NAMALWA (cell line): ENCODE measurements around the gene MAP3K19.

Experiments
- DNase-seq: peaks from one replicate; pipeline ENCODE4 v3.0.0-alpha.2; 2015; ENCODE audit warnings: low spot score

MAP3K19 gene

DNA sequence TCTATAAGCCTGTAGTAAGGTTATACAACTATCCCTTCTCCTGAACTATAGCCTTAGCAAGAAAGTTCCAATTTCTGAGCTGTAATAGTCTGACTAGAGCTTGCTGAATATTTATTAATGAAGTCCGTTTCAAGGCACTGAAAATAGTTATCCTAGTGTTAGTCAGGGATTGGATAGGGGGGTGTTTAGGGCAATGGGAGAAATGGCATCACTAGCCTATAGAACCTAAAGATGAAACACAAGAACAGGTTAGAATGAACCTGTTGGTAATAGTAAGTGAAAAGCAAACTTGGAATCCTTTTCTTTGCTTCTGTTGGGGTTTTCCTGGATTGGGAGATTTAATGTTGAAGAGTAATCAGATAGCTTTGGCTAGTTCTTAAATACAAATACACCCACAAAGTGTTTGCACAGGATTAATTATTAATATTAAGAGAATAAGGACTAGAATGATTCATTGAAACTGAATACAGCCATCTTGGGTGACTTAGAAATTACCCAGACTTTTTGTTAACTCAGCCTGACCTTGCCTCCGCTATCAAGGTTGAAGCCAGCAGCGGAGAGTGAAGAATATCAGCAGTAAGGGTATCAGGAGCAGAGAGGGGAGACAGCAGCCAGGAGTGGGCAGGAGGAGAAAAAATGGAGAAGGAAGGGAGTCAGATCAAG, 114.3 kb downstream of the MAP3K19 start:
- no peak for DNase-seq

DNA sequence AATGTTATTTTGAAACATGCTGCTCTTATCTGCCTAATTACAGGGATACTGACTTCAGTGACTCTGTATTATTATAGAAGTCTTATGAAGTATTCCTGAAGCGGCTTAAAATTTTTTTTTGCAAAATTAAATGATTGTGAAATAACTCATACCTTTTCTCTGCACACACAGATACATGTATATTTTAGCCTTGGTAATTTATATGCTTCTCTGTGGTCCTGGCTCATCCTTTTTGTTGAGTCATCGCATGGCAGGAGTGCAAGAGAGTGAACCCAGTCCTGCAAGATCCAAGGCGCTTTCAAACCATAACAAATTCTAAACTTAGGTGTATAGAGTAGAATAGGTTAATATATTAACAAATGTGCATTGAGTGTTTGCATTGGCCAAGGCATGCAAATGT, 120.1 kb downstream of the MAP3K19 start:
- DNase-seq: no peak

DNA sequence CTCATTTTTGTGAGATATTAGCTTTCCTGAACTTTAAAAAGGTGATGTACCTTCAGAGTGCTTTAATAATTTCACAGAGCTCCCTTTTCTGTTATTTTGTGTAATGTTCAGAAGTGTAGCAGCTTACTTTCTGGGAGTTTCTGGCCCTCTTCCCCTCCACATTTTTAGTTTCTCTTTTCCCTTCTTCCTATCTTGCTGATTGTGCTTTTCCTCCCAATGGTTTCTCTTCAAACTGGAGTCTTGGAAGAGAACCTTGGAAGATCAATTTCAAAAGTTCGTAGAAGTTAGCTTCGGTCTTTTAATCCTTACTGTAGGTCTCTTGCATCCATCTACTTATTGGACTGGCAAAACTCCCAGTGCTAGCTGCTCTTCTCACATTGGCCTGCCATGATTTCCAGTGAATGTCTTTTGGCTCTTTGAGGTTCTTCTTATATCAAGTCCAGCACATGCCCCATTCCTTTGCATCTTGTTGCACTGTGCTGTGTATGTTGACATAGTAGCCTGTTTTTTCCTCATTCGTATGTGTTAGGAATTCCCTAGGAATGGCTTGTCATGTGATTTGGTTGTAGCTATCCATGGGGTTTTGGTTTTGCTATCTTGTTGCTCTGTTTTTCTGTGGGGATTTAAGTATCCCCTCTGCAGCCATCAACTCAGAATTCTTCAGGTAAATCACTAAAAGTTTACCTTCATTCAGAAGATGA, 120.9 kb downstream of the MAP3K19 start:
- DNase-seq: no peak

DNA sequence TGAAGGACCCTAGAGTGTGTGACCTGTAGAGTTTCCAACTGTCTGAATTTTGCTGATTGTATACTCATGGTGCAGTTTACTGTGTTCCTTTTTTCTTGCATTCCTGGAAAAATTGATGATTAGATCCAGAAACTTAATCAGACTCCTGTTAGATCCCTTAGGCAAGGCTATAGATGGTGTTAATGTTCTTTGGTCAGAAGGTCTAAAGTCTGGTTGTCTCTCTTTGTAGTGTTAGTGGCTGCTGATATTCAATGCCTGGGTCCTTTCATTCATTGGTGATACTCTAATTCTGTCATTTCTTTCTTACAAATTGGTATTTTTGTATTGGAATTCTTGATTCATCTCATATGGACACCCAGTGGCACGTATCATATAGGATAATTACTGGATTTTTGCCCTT, 122.3 kb downstream of the MAP3K19 start:
- no peak for DNase-seq

DNA sequence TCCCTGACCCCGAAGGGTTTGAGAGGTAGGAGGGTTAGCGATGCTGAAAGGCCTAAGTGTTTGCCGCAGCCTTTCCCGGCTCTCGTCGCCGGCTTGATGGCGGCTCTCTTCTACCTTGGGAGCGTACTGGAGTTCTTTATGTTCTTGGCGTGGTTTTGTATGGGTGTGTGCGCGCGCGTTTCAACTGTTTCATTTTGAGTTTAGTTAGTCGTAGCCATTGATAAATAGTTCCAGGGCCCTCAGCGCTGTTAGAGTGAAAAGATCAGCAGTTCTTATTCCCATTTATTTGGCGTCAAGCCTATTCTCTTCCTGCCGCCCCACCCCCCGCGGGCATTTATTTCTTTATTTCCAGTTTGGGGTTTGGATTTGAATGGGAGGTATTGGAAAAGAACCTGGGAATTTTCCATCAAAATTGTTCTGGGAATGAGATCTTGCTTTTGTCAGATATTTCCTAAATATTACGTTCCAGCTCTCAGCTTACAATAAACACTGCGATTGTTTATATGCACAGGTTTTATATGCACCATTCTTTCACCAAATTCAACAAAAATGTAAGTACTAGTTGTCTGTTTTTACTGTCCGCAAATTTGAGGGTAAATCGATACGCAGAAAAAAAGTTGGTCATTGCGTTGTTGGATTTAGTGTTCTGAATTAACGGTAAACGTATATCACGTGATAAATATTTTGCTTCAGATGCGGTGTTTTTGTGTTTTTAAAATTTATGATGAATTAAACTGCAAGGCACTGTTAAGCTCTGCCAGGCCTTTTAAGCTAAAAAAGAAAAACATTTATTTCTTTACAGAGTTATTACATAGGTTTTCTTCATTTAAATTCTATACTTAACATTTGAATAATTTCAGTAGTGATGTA, 127.7 kb downstream of the MAP3K19 start:
- peak; percentile 63 for DNase-seq

DNA sequence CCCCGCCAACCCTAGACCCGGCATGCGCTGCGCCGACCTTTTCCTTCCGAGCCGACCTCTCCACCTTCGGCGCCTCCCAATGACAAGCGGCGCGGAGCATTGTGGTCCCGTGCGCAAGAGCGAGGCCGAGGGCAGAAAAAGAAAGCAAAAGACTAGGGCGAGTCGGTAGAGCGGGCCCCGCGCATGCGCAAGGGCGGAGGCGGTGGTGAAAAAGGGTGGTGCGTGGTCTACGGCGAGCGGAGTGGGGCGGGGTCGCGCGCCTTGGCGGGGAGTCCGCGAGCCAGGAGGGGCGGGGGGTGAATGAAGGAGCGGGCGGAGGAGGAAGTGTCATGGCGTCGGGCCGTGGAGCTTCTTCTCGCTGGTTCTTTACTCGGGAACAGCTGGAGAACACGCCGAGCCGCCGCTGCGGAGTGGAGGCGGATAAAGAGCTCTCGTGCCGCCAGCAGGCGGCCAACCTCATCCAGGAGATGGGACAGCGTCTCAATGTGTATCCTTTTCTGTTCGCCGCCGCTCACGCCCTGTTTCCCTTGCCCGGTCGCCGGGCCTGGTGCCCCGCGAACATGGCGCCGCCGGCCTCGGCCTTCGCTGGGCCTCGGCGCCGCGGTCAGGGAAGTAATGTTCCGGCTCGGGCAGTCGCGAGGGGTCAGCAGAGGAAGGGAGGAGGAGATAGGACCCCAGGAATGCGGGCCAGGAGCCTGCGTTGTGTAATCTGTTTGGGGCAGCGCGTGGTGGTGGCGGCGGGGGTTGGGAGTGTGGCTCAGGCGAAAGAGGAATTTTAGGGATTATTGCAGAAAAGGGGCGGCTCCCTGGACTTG, 128.5 kb downstream of the MAP3K19 start, which contains the start of gene CCNT2:
Gene CCNT2, plus strand, starts transcription at position 297 of the 815 bp plus-strand sequence. Its CDS starts 33 bp downstream, at position 330.
- peak; percentile 99 for DNase-seq

DNA sequence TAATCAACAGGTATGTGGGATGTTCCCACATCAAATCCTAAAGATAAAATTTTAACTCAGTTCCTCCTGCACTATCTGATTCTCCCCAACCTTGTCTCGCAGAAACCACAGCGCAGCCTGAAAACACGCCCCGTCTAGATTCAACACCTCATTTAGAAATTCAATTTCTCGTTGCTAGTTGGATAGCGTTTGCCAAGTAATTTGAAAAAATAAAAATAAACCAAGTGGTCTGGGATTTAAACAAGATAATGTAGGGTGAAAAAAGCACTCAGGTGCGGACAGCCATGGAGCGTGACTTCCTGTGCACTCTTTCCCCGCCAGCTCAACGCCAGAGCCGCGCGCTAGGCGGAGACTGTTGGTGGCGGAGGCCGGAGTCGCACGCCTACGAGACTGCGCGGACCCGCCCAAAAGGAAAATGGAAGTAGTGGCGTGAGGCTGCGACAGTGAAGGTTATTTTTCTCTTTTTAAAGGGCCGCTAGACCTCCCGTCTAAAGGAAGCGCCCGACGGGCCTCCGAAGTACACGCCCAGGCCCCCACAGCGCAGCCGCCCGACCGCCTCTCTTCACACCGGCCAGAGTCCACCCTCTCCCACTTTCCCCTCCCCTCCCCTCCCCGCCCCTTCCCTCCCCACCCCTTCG, 129.2 kb downstream of the MAP3K19 start:
- DNase-seq: peak; percentile 95

DNA sequence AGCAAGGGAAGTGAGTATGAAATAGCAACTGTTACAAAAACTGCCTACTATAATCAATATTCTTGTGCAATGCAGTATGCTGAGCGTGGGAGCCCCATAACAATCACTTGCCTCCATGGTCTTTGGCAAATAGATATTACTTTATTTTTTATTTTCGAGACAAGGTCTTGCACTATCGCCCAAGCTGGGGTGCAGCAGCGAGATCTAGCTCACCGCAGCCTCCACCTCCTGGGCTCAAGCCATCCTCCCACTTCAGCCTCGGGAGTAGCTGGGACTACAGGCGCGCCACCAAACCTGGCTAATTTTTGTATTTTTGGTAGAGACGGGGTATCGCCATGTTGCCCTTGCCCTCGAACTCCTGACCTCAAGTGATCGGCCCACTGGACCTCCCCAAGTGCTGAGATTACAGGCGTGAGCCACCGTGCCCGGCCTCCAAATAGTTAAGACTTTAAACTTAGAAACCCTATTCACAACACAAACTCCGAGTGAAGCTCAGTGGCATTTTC, 129.8 kb downstream of the MAP3K19 start:
- DNase-seq: peak; percentile 30
